ENCODE measurements around the gene BCL2L15. TPM values are rescaled to one million over a fixed set of nuclear protein-coding genes. Genes with fewer than 3 reads are reported as not detected.

The BCL2L15 gene
- total and polyA plus RNA-seq, 2 of the 8 experiments (the other 6 are each of a cell fraction or from before 2014, with no cell fraction given), result 0.32 to 0.36 TPM

- Histone ChIP-seq H3K23ac (ENCODE audit: insufficient read length) (no peak overlapping the region), H3K27me3 (replicated peaks in 1 of 4; ENCODE audit: control insufficient read depth in 3 of 4, extremely low read depth in 1 of 4, insufficient read depth in 3 of 4, low read length in 3 of 4) (no peaks in the 10 kb centered on the region; a peak in 1 of 7 replicates), H3K4ac (replicated peaks; ENCODE audit: insufficient read length, low read depth, low read length) (no peak overlapping the region), H4K5ac (ENCODE audit: insufficient read length, low read depth, low read length) (no peak overlapping the region), H2BK20ac (ENCODE audit: low read length) (no peak overlapping the region), H2AK5ac (ENCODE audit: low read depth, low read length) (no peak overlapping the region), H3K79me2 (ENCODE audit: control insufficient read depth in 1 of 2, insufficient read depth in 2 of 2, low read length in 2 of 2) (no peaks in the 10 kb centered on the region), H2BK12ac (ENCODE audit: low read depth, low read length) (no peak overlapping the region), H4K91ac (replicated peaks; ENCODE audit: insufficient read length, low read length) (no peak overlapping the region), H3K9ac (replicated peaks in 1 of 4; ENCODE audit: extremely low read depth in 1 of 4, low read depth in 3 of 4, low read length in 3 of 4) (no peak overlapping the region), H3K4me2 (ENCODE audit: insufficient read depth in 1 of 2, low read depth in 2 of 2, low read length in 2 of 2) (no peak overlapping the region), H3K4me1 (replicated peaks in 1 of 4; ENCODE audit: control insufficient read depth in 3 of 4, insufficient read depth in 4 of 4, low read length in 3 of 4) (no peaks in the 10 kb centered on the region), H2BK15ac (ENCODE audit: low read length) (no peak overlapping the region), H3K27ac (ENCODE audit: low read depth, low read length) (no peak overlapping the region), H3K79me1 (ENCODE audit: low read depth, low read length) (no peaks in the 10 kb centered on the region), H3K56ac (replicated peaks; ENCODE audit: insufficient read length, low read depth, low read length) (no peak overlapping the region), H3K4me3 (ENCODE audit: extremely low read depth in 1 of 4, insufficient read depth in 2 of 4, low read depth in 3 of 4, low read length in 4 of 4) (no peak overlapping the region), H4K20me1 (replicated peaks in 1 of 2; ENCODE audit: control insufficient read depth in 1 of 2, insufficient read depth in 2 of 2, low read length in 2 of 2) (no peaks in the 10 kb centered on the region), H2BK120ac (replicated peaks; ENCODE audit: low read depth, low read length) (no peak overlapping the region), H2AFZ (ENCODE audit: low read length) (no peak overlapping the region), H3K18ac (ENCODE audit: extremely low read depth, low read length) (no peak overlapping the region), H4K8ac (ENCODE audit: extremely low read depth, insufficient read depth, low read length) (no peak overlapping the region), H3K14ac (ENCODE audit: insufficient read length) (no peak overlapping the region), H3K23me2 (ENCODE audit: low read depth, low read length) (no peaks in the 10 kb centered on the region; the same call in 1 of the 2 replicates), H3K36me3 (ENCODE audit: control insufficient read depth in 2 of 4, insufficient read depth in 4 of 4, low read length in 3 of 4) (no peaks in the 10 kb centered on the region), H2BK5ac (ENCODE audit: low read depth, low read length) (no peak overlapping the region), H3K9me3 (ENCODE audit: insufficient read depth in 2 of 2, low read depth in 1 of 2, low read length in 1 of 2) (no peaks in the 10 kb centered on the region)
- TF ChIP-seq KDM1A (IDR thresholded peaks at IDR 0.05; ENCODE audit: borderline replicate concordance, low read length) (no peak), CHD2 (IDR thresholded peaks at IDR 0.05; ENCODE audit: low read length) (no peak), RNF2 (IDR thresholded peaks at IDR 0.05; ENCODE audit: borderline replicate concordance, low read depth, low read length, missing control alignments, poor library complexity, severe bottlenecking) (no peak)
- ChIA-PET CTCF (ENCODE audit: partially characterized antibody) (interaction anchor here (0.6 to 1.8 kb wide), 3 partner anchors 10 to 1011 kb away, joined by 3 to 7 read pairs (median 5); no protein-coding TSS in a partner anchor), POLR2A (ENCODE audit: partially characterized antibody) (no interaction called here)
- WGBS, 2 experiments (ENCODE audit: extremely low coverage in 1 of 2, insufficient coverage in 1 of 2, insufficient read length in 1 of 2, insufficient replicate concordance in 2 of 2, low coverage in 1 of 2, low lambda C conversion rate in 2 of 2, missing lambda C conversion rate in 1 of 2), result 89% methylated on average over 5 of the region's 5 CpGs; no CpG with 5 or more reads in 1 of the 2 experiments
- DNase-seq (ENCODE audit: low read depth in 1 of 2, low spot score in 2 of 2) (no peak), FAIRE-seq (no peak)
Measured at GRCh38 chr1:113876176-113876575, 11.2 kb downstream of the BCL2L15 start.
